ENCODE data around the gene PIGO.
A peak's percentile ranks its signal among the peaks of the same experiment; 100 is the strongest.

The PIGO gene

GRCh38 chr9:35105126-35105525 is 8.7 kb upstream of the PIGO start:
- peak in 1 of 2 donors; percentile 55 for DNase-seq
- Histone ChIP-seq H3K36me3 (peaks cover 47 to 60% (median 53%) of the 10 kb centered on the region in 3 donors), H3K4me1 (peaks cover 0 to 46% (median 30%) of the 10 kb centered on the region in 4 donors), H3K9me3 (no peaks in the 10 kb centered on the region), H3K27ac (no peak overlapping the region), H3K4me3 (no peak overlapping the region), H3K27me3 (no peaks in the 10 kb centered on the region)
- intact Hi-C loops (cut with DNase I; ENCODE audit: low total_unique reads): no loop called here
- TF ChIP-seq, protein P1, sequence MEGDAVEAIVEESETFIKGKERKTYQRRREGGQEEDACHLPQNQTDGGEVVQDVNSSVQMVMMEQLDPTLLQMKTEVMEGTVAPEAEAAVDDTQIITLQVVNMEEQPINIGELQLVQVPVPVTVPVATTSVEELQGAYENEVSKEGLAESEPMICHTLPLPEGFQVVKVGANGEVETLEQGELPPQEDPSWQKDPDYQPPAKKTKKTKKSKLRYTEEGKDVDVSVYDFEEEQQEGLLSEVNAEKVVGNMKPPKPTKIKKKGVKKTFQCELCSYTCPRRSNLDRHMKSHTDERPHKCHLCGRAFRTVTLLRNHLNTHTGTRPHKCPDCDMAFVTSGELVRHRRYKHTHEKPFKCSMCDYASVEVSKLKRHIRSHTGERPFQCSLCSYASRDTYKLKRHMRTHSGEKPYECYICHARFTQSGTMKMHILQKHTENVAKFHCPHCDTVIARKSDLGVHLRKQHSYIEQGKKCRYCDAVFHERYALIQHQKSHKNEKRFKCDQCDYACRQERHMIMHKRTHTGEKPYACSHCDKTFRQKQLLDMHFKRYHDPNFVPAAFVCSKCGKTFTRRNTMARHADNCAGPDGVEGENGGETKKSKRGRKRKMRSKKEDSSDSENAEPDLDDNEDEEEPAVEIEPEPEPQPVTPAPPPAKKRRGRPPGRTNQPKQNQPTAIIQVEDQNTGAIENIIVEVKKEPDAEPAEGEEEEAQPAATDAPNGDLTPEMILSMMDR (IDR thresholded peaks at IDR 0.05): no peak

DNA sequence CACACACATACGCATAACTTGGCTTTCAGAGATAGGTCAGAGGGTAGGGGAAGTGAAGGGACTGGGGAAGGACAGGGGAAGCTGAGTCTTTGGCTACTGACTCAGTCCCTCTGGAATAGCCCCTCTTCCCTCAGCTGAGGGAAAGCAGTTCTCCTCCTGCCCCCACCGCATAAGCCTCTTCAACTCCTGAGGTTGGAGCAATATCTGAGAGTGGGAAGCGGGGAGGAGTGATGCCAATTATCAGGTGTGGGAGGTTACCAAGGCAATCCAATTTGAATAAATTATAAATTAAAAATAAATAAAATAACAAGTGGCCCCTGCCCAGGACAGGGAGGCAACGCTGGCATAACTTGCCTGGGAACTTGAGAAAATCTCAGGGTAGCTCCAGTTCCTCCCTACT is 8.2 kb upstream of the PIGO start:
- no peaks in the 10 kb centered on the region for H3K27me3 ChIP-seq
- intact Hi-C loops (cut with DNase I; ENCODE audit: low total_unique reads): no loop called here
- TF ChIP-seq, protein P1 (IDR thresholded peaks at IDR 0.05): no peak
- peaks cover 47 to 65% (median 58%) of the 10 kb centered on the region in 3 donors for H3K36me3 ChIP-seq
- peaks cover 0 to 40% (median 27%) of the 10 kb centered on the region in 4 donors for H3K4me1 ChIP-seq
- no peaks in the 10 kb centered on the region for H3K9me3 ChIP-seq
- H3K4me3 ChIP-seq: no peak overlapping the region
- peak overlapping the region in 1 of 2 donors; percentile 86 for H3K27ac ChIP-seq
- DNase-seq: peak in 1 of 2 donors; percentile 11

GRCh38 chr9:35103660-35104191 is 7.3 kb upstream of the PIGO start:
- H3K4me1 ChIP-seq: peaks cover 0 to 34% (median 21%) of the 10 kb centered on the region in 4 donors
- peak overlapping the region; percentile 86 for H3K27ac ChIP-seq
- intact Hi-C loops (cut with DNase I; ENCODE audit: low total_unique reads): no loop called here
- peaks cover 47 to 70% (median 63%) of the 10 kb centered on the region in 3 donors for H3K36me3 ChIP-seq
- H3K27me3 ChIP-seq: no peaks in the 10 kb centered on the region
- no peak for DNase-seq
- peak overlapping the region; percentile 58 to 67 for H3K4me3 ChIP-seq
- H3K9me3 ChIP-seq: no peaks in the 10 kb centered on the region
- TF ChIP-seq, protein P1 (IDR thresholded peaks at IDR 0.05): no peak

GRCh38 chr9:35102769-35103659 is 6.6 kb upstream of the PIGO start, which contains the start of gene STOML2:
Gene STOML2, minus strand, starts transcription at chr9:35103131. Its CDS starts 37 bp downstream, at chr9:35103094.
- TF ChIP-seq, protein P1 (IDR thresholded peaks at IDR 0.05): no peak
- H3K36me3 ChIP-seq: peaks cover 42 to 63% (median 57%) of the 10 kb centered on the region in 3 donors
- H3K27ac ChIP-seq: peak within 1 kb of the TSS; percentile 86
- intact Hi-C loops (cut with DNase I; ENCODE audit: low total_unique reads): no loop called here
- no peaks in the 10 kb centered on the region for H3K9me3 ChIP-seq
- H3K4me1 ChIP-seq: peaks cover 0 to 31% (median 21%) of the 10 kb centered on the region in 4 donors
- no peaks in the 10 kb centered on the region for H3K27me3 ChIP-seq
- H3K4me3 ChIP-seq: peak within 1 kb of the TSS; percentile 58 to 67
- DNase-seq: peak; percentile 96 to 97

DNA sequence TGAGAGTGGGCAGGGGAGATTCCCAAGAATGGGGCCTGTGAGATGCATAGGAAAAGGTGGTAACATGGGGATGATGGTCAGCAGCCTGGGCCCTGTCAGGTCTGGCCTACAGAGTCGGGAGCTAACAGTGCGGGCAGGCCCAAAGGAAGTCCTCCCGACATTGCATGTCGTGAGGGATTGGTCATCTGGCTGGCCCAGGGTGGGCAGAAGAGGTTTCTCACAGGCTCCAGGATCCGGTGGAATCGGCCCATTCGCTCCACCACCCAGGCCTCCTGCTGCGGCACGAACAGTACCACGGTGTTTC is 6.0 kb upstream of the PIGO start:
- intact Hi-C loops (cut with DNase I; ENCODE audit: low total_unique reads): no loop called here
- peak overlapping the region; percentile 58 to 67 for H3K4me3 ChIP-seq
- peaks cover 0 to 26% (median 21%) of the 10 kb centered on the region in 4 donors for H3K4me1 ChIP-seq
- TF ChIP-seq, protein P1 (IDR thresholded peaks at IDR 0.05): no peak
- no peaks in the 10 kb centered on the region for H3K27me3 ChIP-seq
- no peaks in the 10 kb centered on the region for H3K9me3 ChIP-seq
- H3K36me3 ChIP-seq: peaks cover 36 to 57% (median 51%) of the 10 kb centered on the region in 3 donors
- DNase-seq: no peak
- H3K27ac ChIP-seq: peak overlapping the region; percentile 86

Data from tibial artery (tissue), 4 donors.